ENCODE measurements around the gene EBLN1.

Gene EBLN1

GRCh38 chr10:22252224-22252800, 34.5 kb upstream of the EBLN1 start:
- peak overlapping the region; percentile 63 for H3K4me3 ChIP-seq (ENCODE audit: low read length)

GRCh38 chr10:22251751-22252223, 34.0 kb upstream of the EBLN1 start:
- DNase-seq (ENCODE audit: low read depth) = peak; percentile 54
- TF ChIP-seq, protein P1, sequence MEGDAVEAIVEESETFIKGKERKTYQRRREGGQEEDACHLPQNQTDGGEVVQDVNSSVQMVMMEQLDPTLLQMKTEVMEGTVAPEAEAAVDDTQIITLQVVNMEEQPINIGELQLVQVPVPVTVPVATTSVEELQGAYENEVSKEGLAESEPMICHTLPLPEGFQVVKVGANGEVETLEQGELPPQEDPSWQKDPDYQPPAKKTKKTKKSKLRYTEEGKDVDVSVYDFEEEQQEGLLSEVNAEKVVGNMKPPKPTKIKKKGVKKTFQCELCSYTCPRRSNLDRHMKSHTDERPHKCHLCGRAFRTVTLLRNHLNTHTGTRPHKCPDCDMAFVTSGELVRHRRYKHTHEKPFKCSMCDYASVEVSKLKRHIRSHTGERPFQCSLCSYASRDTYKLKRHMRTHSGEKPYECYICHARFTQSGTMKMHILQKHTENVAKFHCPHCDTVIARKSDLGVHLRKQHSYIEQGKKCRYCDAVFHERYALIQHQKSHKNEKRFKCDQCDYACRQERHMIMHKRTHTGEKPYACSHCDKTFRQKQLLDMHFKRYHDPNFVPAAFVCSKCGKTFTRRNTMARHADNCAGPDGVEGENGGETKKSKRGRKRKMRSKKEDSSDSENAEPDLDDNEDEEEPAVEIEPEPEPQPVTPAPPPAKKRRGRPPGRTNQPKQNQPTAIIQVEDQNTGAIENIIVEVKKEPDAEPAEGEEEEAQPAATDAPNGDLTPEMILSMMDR (conservative IDR thresholded peaks at IDR 0.05; ENCODE audit: low read length) = no peak
- peak overlapping the region; percentile 63 for H3K4me3 ChIP-seq (ENCODE audit: low read length)

More at GRCh38 chr10:22252224-22252800, 34.5 kb upstream of the EBLN1 start:
- DNase-seq (ENCODE audit: low read depth) = peak; percentile 44
- TF ChIP-seq, protein P1 (conservative IDR thresholded peaks at IDR 0.05; ENCODE audit: low read length) = no peak

- TF ChIP-seq, protein P1 (conservative IDR thresholded peaks at IDR 0.05; ENCODE audit: low read length) = no peak
Observed at GRCh38 chr10:22250897-22251660, 33.3 kb upstream of the EBLN1 start.

GRCh38 chr10:22247636-22248035, 29.8 kb upstream of the EBLN1 start:
- TF ChIP-seq, protein P1 (conservative IDR thresholded peaks at IDR 0.05; ENCODE audit: low read length) = no peak
- DNase-seq (ENCODE audit: low read depth) = no peak

More at GRCh38 chr10:22250897-22251660, 33.3 kb upstream of the EBLN1 start:
- DNase-seq (ENCODE audit: low read depth) = no peak
- H3K4me3 ChIP-seq (ENCODE audit: low read length) = peak overlapping the region; percentile 63

GRCh38 chr10:22246680-22247391, 29.0 kb upstream of the EBLN1 start:
- H3K4me3 ChIP-seq (ENCODE audit: low read length) = no peak overlapping the region
- TF ChIP-seq, protein P1 (conservative IDR thresholded peaks at IDR 0.05; ENCODE audit: low read length) = no peak
- peak; percentile 59 for DNase-seq (ENCODE audit: low read depth)

More at GRCh38 chr10:22247636-22248035, 29.8 kb upstream of the EBLN1 start:
- no peak overlapping the region for H3K4me3 ChIP-seq (ENCODE audit: low read length)

- DNase-seq (ENCODE audit: low read depth) = peak; percentile 65
Observed at GRCh38 chr10:22245567-22245966, 27.8 kb upstream of the EBLN1 start.

More at GRCh38 chr10:22245567-22245966, 27.8 kb upstream of the EBLN1 start:
- TF ChIP-seq, protein P1 (conservative IDR thresholded peaks at IDR 0.05; ENCODE audit: low read length) = no peak
- H3K4me3 ChIP-seq (ENCODE audit: low read length) = no peak overlapping the region
